T47D (cell line): Measurements from ENCODE around the gene SDCBP2.

Source experiments
- DNase-seq, 2 experiments: peaks; one replicate each; pipeline versions ENCODE4 v3.0.0 to v3.0.0-alpha.2; 2011 to 2012; ENCODE audit warnings: low read depth in 1 of 2, low spot score in 1 of 2
- JUND ChIP-seq: IDR thresholded peaks from 2 replicates; pipeline ENCODE4 v1.6.1; 2012; ENCODE audit warnings: low read depth
- in situ Hi-C: cut with HindIII; loops from 2 replicates; pipeline ENCODE4 v1.10.0; 2016; ENCODE audit warnings: low sequenced_read_pairs, low pct_unique_long_range_greater_than_20kb

The SDCBP2 gene

DNA sequence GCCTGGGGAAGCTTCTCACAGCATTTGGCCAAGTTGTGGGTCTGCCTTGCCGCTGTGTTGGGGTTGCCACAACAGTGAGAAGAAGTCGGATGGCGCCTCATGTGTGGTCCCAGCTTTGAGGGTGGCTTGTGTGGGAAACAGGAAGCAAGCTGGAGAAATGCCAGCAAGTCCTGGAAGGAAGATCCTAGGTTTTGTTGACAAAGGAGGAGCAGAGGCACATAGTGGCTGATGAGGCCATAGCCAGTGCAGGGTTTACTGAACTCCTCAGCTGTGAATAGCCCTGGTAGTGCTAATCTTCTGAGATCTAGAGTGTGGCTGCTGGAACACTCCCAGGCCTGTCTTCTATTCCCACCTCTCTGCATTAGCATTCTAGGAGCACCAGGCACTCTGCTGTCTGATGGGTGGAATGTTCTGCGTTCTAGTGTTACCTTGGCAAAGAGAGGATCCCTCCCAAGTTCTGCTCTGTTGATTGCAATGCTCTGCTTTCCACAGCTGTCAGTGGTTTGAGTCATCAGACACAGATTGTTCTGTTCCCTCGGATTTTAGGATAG lies 37.7 kb downstream of the SDCBP2 start:
- no peak for DNase-seq
- in situ Hi-C loops, result no loop called here
- TF ChIP-seq JUND, result no peak

DNA sequence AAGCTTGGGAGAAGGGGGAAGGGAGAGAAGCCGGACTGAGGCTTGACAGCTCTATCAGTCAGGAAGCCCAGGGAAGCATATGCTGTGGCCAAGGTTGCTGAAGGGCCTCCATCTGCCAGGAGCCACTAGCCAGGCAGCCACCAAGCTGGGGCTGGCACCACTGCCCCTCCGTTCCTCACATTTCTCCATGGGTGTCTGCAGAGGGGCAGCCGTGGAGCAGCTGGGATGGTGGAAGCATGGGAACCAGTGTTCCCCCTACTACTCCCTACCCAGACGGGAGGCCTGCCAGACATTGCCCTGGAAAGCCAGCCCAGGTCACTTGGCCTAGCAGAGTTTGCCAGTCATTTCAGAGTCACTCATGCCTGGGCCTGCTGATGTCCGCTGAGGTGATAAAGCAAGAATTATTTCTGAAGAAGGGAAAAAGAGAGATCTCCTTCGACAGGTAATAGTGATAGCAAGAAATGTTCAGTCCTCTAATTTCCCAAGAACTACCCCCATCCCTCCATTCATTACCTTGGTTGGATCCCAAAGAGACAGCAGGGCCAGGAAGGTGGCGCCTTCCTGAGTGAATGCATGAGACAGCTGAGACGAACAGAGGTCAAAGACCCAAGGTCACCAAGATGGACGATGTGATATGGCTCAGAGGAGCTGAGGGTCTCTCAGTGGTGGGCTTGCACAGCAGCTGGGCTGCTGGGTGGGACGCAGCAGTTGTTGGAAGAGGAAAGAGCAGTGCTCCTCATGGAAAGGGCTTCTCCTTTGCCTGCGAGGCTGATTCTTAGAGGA lies 41.0 kb downstream of the SDCBP2 start:
- in situ Hi-C loops, result no loop called here
- DNase-seq, result no peak
- no peak for TF ChIP-seq JUND

DNA sequence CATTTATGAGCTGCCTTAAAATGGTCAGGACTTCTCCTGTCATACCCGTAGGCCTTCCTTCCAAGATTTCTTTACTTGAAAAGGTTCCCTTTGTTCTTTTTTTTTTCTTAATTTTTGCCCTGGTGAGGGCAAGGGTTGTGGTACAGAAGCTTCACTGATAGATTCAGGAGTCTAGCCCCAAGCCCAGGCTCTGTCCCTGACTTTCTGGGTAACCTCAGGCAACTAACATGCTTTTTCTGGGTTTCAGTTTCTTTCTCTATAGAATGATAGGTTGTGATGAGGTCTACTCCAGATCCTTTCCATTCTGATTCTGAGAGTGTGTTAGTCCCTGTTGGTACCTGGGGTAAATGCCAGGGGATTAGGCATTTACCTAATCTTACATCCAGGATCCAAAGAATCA lies 41.6 kb downstream of the SDCBP2 start:
- DNase-seq, result no peak
- in situ Hi-C loops, result no loop called here
- TF ChIP-seq JUND, result no peak

- no peak for TF ChIP-seq JUND
- in situ Hi-C loops, result no loop called here
- DNase-seq, result no peak
Measured at GRCh38 chr20:1286267-1287024, 42.5 kb downstream of the SDCBP2 start.

GRCh38 chr20:1283522-1284510 lies 45.1 kb downstream of the SDCBP2 start:
- no peak for TF ChIP-seq JUND
- DNase-seq, result no peak
- in situ Hi-C loops, result no loop called here

GRCh38 chr20:1282966-1283365 lies 46.0 kb downstream of the SDCBP2 start:
- in situ Hi-C loops, result no loop called here
- DNase-seq, result no peak
- no peak for TF ChIP-seq JUND

DNA sequence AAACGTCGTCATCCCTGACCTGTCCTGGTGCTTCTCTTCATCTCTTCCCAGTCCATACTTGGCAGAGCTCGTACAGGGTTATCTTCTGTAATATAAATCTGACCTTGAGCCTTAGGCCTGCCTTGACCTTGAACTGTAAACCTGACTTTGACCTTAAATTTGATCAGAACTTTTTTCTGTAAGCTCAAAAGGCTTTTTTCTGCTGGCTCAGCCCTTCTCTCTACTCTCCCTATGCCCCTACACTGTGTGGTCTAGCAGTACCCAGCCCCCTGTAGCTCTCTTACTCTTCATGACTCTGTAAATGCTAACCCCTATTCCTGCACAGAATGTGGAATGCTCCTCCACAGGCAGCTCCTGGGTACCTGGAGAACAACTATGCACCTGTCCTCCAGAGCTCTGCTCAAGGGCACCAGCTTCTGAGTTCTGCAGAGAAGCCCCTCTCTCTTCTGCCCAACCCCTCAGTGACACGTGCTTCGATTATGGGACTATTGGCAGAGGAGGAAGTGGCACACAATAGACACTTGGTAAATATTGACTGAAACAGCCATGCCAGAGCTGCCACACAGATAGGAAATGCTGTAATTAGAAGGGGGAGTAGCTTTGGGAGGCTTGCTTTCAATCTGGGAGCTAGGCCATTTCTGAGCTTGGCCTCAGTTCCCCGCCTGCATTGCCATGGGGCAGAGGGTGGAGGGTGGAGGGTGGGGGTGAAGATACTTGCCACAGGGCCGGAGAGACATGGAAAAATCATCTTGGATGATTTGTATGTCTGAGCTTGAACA lies 47.5 kb downstream of the SDCBP2 start:
- no peak for TF ChIP-seq JUND
- DNase-seq, result no peak
- in situ Hi-C loops, result no loop called here

GRCh38 chr20:1280195-1281102 lies 48.5 kb downstream of the SDCBP2 start:
- DNase-seq, result no peak
- no peak for TF ChIP-seq JUND
- in situ Hi-C loops, result no loop called here

DNA sequence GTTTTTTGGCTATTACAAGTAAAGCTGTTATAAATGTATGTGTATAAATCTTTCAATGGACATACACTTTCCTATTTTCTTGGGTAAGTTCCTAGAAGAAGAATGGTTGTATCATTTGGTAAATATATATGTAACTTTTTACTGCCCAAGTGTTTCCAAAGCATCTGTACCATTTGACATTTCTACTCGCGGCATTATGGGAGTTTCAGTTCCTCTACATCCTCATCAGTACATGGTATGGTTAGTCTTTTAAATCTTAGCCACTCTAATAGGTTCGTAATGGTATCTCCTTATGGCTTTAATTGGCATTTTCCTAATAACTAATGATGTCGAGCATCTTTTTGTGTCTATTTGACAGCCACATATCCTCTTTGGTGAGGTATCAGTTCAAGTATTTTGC lies 49.9 kb downstream of the SDCBP2 start:
- in situ Hi-C loops, result no loop called here
- TF ChIP-seq JUND, result no peak
- DNase-seq, result no peak

GRCh38 chr20:1277529-1278322 lies 51.2 kb downstream of the SDCBP2 start:
- TF ChIP-seq JUND, result no peak
- in situ Hi-C loops, result no loop called here

More at GRCh38 chr20:1277529-1278322, 51.2 kb downstream of the SDCBP2 start:
- no peak for DNase-seq
